Activated CD4-positive, alpha-beta T cell treated with anti-CD3 and anti-CD28 coated beads, Interleukin-2, amount 10 ng/mL, durations not matched to agents 24 days and 14 days (primary cell): ENCODE measurements around the gene NTM. TPM values are rescaled to one million over a fixed set of nuclear protein-coding genes. Genes with fewer than 3 reads are reported as not detected.

ENCODE experiments used
- DNase-seq: peaks from one replicate; pipeline ENCODE4 v3.0.0; 2022
- H3K27ac Mint-ChIP-seq: one replicate; pipeline ENCODE4 v1.8.0; 2022; ENCODE audit warnings: mild to moderate bottlenecking, mixed read lengths
- H3K27me3 Mint-ChIP-seq: one replicate; pipeline ENCODE4 v1.8.0; 2022; ENCODE audit warnings: mixed read lengths
- H3K36me3 Mint-ChIP-seq: one replicate; pipeline ENCODE4 v1.8.0; 2022; ENCODE audit warnings: low read depth, mild to moderate bottlenecking, mixed read lengths
- H3K4me1 Mint-ChIP-seq: one replicate; pipeline ENCODE4 v1.8.0; 2021; ENCODE audit warnings: mixed read lengths
- H3K4me3 Mint-ChIP-seq: one replicate; pipeline ENCODE4 v1.8.0; 2022; ENCODE audit warnings: mild to moderate bottlenecking, moderate library complexity, mixed read lengths
- H3K9me3 Mint-ChIP-seq: one replicate; pipeline ENCODE4 v1.8.0; 2021; ENCODE audit warnings: mixed read lengths
- intact Hi-C: fragments of 100-400 bp; cut with micrococcal nuclease; formaldehyde crosslinking; loops from one replicate; pipeline ENCODE4 v1.15.1; 2023
- total RNA-seq: library from RNA; stranded (reverse); gene quantifications from 2 replicates; pipeline ENCODE4 v1.2.3, GENCODE V29; 2022

Gene NTM
- total RNA-seq, 1 donor from 2014 or later, result not detected

GRCh38 chr11:131592734-131593133 is 222.3 kb downstream of the NTM start:
- DNase-seq, result no peak
- H3K36me3 Mint-ChIP-seq, result no peaks in the 10 kb centered on the region

GRCh38 chr11:131593301-131593700 is 222.9 kb downstream of the NTM start:
- Mint-ChIP-seq H3K36me3 (no peaks in the 10 kb centered on the region), H3K4me3 (no peak overlapping the region), H3K4me1 (no peaks in the 10 kb centered on the region), H3K27ac (no peak overlapping the region), H3K27me3 (no peaks in the 10 kb centered on the region), H3K9me3 (no peaks in the 10 kb centered on the region)
- no peak for DNase-seq
- intact Hi-C loops, result no loop called here

More at GRCh38 chr11:131592734-131593133, 222.3 kb downstream of the NTM start:
- Mint-ChIP-seq H3K27me3 (no peaks in the 10 kb centered on the region), H3K4me1 (no peaks in the 10 kb centered on the region), H3K4me3 (no peak overlapping the region), H3K27ac (no peak overlapping the region), H3K9me3 (no peaks in the 10 kb centered on the region)
- intact Hi-C loops, result no loop called here

- Mint-ChIP-seq H3K9me3 (no peaks in the 10 kb centered on the region), H3K36me3 (no peaks in the 10 kb centered on the region), H3K27ac (no peak overlapping the region), H3K4me3 (no peak overlapping the region), H3K4me1 (no peaks in the 10 kb centered on the region), H3K27me3 (no peaks in the 10 kb centered on the region)
- intact Hi-C loops, result no loop called here
- no peak for DNase-seq
Measured at GRCh38 chr11:131595797-131596196, 225.4 kb downstream of the NTM start.

- intact Hi-C loops, result no loop called here
- Mint-ChIP-seq H3K4me3 (no peak overlapping the region), H3K27ac (no peak overlapping the region), H3K4me1 (no peaks in the 10 kb centered on the region), H3K9me3 (no peaks in the 10 kb centered on the region), H3K27me3 (no peaks in the 10 kb centered on the region), H3K36me3 (no peaks in the 10 kb centered on the region)
- DNase-seq, result no peak
Measured at GRCh38 chr11:131597890-131598289, 227.5 kb downstream of the NTM start.

DNA sequence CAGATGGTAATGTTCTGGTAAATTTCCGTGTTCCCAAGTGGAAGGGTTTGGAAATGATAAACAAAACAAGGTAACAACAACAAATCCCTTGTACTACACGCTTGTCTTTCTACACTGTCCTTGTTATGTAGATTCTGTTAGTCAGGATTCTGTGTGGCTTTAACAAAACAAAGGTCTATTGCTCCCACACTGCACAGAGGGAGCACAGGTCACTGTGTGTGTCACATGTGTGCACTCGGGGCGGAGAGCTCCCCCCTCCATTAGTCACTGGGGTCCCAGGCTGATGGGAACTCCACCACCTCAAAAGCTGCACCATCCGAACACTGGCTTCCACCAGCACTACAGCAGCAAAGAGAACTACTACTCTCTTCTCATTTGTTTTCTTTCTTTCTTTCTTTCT is 227.9 kb downstream of the NTM start:
- Mint-ChIP-seq H3K9me3 (no peaks in the 10 kb centered on the region), H3K27me3 (no peaks in the 10 kb centered on the region), H3K4me1 (no peaks in the 10 kb centered on the region), H3K4me3 (no peak overlapping the region), H3K27ac (no peak overlapping the region), H3K36me3 (no peaks in the 10 kb centered on the region)
- no peak for DNase-seq
- intact Hi-C loops, result no loop called here

- Mint-ChIP-seq H3K4me1 (no peaks in the 10 kb centered on the region), H3K4me3 (no peak overlapping the region), H3K27ac (no peak overlapping the region), H3K9me3 (no peaks in the 10 kb centered on the region), H3K36me3 (no peaks in the 10 kb centered on the region), H3K27me3 (no peaks in the 10 kb centered on the region)
- intact Hi-C loops, result no loop called here
- DNase-seq, result no peak
Measured at GRCh38 chr11:131599285-131599684, 228.9 kb downstream of the NTM start.

GRCh38 chr11:131600628-131601027 is 230.2 kb downstream of the NTM start:
- Mint-ChIP-seq H3K4me3 (no peak overlapping the region), H3K4me1 (no peaks in the 10 kb centered on the region), H3K36me3 (no peaks in the 10 kb centered on the region), H3K27ac (no peak overlapping the region), H3K27me3 (no peaks in the 10 kb centered on the region), H3K9me3 (no peaks in the 10 kb centered on the region)
- intact Hi-C loops, result no loop called here
- no peak for DNase-seq

GRCh38 chr11:131601586-131601985 is 231.2 kb downstream of the NTM start:
- no peaks in the 10 kb centered on the region for H3K9me3 Mint-ChIP-seq
- H3K27me3 Mint-ChIP-seq, result no peaks in the 10 kb centered on the region
- no peak for DNase-seq
- no peak overlapping the region for H3K4me3 Mint-ChIP-seq
- no peak overlapping the region for H3K27ac Mint-ChIP-seq
- intact Hi-C loops, result no loop called here
- H3K4me1 Mint-ChIP-seq, result no peaks in the 10 kb centered on the region
- no peaks in the 10 kb centered on the region for H3K36me3 Mint-ChIP-seq

- intact Hi-C loops, result no loop called here
- Mint-ChIP-seq H3K4me3 (no peak overlapping the region), H3K4me1 (no peaks in the 10 kb centered on the region), H3K27ac (no peak overlapping the region), H3K27me3 (no peaks in the 10 kb centered on the region), H3K9me3 (no peaks in the 10 kb centered on the region), H3K36me3 (no peaks in the 10 kb centered on the region)
- DNase-seq, result no peak
Measured at GRCh38 chr11:131602431-131602830, 232.0 kb downstream of the NTM start.

- Mint-ChIP-seq H3K36me3 (no peaks in the 10 kb centered on the region), H3K4me1 (no peaks in the 10 kb centered on the region), H3K9me3 (peaks cover 3% of the 10 kb centered on the region), H3K27ac (no peak overlapping the region), H3K27me3 (no peaks in the 10 kb centered on the region), H3K4me3 (no peak overlapping the region)
- DNase-seq, result no peak
- intact Hi-C loops, result no loop called here
Measured at GRCh38 chr11:131606811-131607335, 236.5 kb downstream of the NTM start.

DNA sequence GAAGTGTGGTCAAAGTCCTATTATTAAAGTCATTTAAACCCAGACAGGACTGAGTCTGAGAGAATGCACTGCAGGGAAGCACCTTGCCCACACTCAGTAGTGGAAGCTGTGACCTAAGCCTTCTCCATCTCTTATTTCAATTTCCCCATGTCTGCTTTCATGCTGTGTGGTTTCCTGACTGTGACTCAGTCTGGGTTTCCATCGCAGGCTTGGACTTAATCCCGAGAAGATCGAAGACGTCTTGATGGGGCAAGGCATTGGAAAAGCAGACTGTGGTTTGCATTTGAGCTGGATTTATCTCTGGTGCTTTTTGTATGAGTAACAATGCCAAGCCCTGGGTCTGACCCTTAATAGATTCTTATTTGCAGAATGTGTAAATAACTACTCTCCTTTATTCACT is 238.9 kb downstream of the NTM start:
- H3K4me3 Mint-ChIP-seq, result no peak overlapping the region
- intact Hi-C loops, result no loop called here
- no peaks in the 10 kb centered on the region for H3K4me1 Mint-ChIP-seq
- no peak for DNase-seq
- H3K27ac Mint-ChIP-seq, result no peak overlapping the region
- H3K27me3 Mint-ChIP-seq, result no peaks in the 10 kb centered on the region
- H3K36me3 Mint-ChIP-seq, result no peaks in the 10 kb centered on the region
- H3K9me3 Mint-ChIP-seq, result peaks cover 3% of the 10 kb centered on the region

- intact Hi-C loops, result no loop called here
- Mint-ChIP-seq H3K9me3 (peaks cover 3% of the 10 kb centered on the region), H3K4me3 (no peak overlapping the region), H3K4me1 (no peaks in the 10 kb centered on the region), H3K27me3 (no peaks in the 10 kb centered on the region), H3K36me3 (no peaks in the 10 kb centered on the region), H3K27ac (no peak overlapping the region)
- DNase-seq, result no peak
Measured at GRCh38 chr11:131609921-131610320, 239.5 kb downstream of the NTM start.

GRCh38 chr11:131611322-131611721 is 240.9 kb downstream of the NTM start:
- DNase-seq, result no peak
- H3K27me3 Mint-ChIP-seq, result no peaks in the 10 kb centered on the region
- intact Hi-C loops, result no loop called here
- peaks cover 3% of the 10 kb centered on the region for H3K9me3 Mint-ChIP-seq
- H3K27ac Mint-ChIP-seq, result no peak overlapping the region
- no peaks in the 10 kb centered on the region for H3K4me1 Mint-ChIP-seq
- H3K36me3 Mint-ChIP-seq, result no peaks in the 10 kb centered on the region
- no peak overlapping the region for H3K4me3 Mint-ChIP-seq

DNA sequence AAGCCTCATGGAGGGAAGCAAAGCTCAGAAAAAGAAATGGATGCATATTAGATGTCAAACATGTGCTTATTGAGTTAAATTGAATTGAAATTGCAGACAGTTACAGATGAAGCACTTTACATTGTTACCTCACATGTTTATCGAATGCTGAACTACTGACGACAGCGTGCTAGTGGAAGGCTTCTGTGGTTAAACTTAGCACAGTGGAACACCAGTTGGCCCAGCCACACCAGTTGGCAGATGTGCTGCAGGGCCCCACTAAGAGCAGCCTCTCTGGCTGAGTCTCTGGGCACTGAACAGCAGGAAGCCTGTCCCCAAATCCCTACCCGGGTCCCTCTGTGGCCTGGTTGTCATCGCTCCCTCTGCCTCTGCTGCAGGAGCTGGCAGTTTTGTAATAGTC is 242.1 kb downstream of the NTM start:
- no peak overlapping the region for H3K27ac Mint-ChIP-seq
- intact Hi-C loops, result no loop called here
- no peak overlapping the region for H3K4me3 Mint-ChIP-seq
- no peak for DNase-seq
- peaks cover 3% of the 10 kb centered on the region for H3K9me3 Mint-ChIP-seq
- H3K4me1 Mint-ChIP-seq, result no peaks in the 10 kb centered on the region
- no peaks in the 10 kb centered on the region for H3K27me3 Mint-ChIP-seq
- no peaks in the 10 kb centered on the region for H3K36me3 Mint-ChIP-seq

DNA sequence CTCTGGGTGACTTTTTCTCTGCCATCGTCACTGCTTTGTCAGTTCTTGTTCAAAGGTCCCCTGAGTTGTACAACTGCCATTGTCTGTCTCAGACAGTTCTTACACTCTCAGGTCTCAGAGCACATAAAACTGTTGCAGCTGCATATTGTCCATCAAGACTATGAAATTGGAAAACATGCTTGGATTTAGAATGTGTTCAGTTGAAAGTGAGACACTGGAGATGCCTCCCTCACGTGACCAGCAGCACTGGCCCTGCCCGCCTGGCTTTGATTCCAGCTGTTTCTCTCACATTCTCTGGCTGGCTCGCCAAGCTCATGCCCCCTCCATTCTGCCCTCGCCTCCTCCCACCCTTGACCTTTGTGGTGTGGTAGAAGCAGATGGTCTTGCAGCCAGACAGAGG is 244.2 kb downstream of the NTM start:
- no peak for DNase-seq
- H3K9me3 Mint-ChIP-seq, result no peaks in the 10 kb centered on the region
- H3K36me3 Mint-ChIP-seq, result no peaks in the 10 kb centered on the region
- H3K27me3 Mint-ChIP-seq, result no peaks in the 10 kb centered on the region
- H3K27ac Mint-ChIP-seq, result no peak overlapping the region
- no peaks in the 10 kb centered on the region for H3K4me1 Mint-ChIP-seq
- no peak overlapping the region for H3K4me3 Mint-ChIP-seq
- intact Hi-C loops, result no loop called here
